ENCODE data around the gene GOLGA6A. TPM values are rescaled to one million over a fixed set of nuclear protein-coding genes. Genes with fewer than 3 reads are reported as not detected.
"Not testable (repeated sequence)": the region's sequence is repeated elsewhere in the genome, so short reads cannot be mapped to it uniquely, and the experiment has no call there.

The GOLGA6A gene
- total RNA-seq, 1 donor from 2014 or later: 0.08 TPM

DNA sequence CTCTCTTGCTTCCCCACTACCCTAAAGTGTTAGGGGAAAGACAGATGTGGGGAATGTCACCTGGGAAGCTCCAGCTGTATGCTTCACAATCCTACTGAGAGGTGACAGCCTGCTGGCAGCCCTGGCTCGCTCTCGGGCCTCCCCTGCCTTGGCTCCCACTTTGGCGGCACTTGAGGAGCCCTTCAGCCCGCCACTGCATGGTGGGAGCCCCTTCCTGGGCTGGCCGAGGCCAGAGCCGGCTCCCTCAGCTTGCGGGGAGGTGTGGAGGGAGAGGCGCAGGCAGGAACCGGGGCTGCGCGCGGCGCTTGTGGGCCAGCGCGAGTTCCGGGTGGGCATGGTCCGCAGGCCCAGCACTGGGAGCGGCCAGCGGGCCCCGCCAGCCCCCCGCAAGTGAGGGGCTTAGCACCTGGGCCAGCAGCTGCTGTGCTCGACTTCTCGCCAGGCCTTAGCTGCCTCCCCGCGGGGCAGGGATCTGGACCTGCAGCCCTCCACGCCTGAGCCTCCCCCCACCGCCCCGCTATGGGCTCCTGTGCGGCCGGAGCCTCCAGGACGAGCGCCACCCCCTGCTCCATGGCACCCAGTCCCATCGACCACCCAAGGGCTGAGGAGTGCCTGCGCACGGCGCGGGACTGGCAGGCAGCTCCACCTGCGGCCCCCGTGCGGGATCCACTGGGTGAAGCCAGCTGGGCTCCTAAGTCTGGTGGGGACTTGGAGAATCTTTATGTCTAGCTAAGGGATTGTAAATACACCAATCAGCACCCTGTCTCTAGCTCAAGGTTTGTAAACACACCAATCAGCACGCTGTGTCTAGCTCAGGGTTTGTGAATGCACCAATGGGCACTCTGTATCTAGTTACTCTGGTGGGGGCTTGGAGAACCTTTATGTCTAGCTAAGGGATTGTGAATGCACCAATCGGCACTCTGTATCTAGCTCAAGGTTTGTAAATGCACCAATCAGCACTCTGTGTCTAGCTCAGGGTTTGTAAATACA, 29.8 kb downstream of the GOLGA6A start:
- ATAC-seq: not testable (repeated sequence)

- no peak for ATAC-seq
These were observed 31.7 kb downstream of the GOLGA6A start for GRCh38 chr15:74050556-74051234.

DNA sequence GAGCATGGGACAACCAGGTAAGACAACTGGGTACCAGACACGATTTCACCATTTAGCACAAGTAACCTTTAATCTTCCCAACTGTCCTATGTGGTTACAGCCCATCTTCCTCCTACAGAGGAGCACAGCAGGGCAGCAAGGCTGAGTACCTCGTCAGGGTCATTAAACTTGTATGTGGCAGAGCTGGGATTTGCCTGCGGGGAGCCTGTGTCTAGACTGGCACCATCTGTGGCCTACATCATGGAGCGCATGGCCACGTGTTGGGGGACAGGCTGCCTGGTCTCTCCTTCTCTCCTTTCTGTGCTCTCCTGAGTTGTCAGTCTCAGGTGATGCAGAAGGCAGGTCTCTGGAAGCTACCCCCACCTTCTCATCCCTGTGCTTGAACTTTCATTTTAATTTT, 32.2 kb downstream of the GOLGA6A start:
- ATAC-seq: no peak

GRCh38 chr15:74046275-74046674, 36.1 kb downstream of the GOLGA6A start:
- no peak for ATAC-seq

GRCh38 chr15:74045636-74046274, 36.6 kb downstream of the GOLGA6A start:
- ATAC-seq: no peak

- ATAC-seq: no peak
These were observed 37.2 kb downstream of the GOLGA6A start for GRCh38 chr15:74045184-74045583.

DNA sequence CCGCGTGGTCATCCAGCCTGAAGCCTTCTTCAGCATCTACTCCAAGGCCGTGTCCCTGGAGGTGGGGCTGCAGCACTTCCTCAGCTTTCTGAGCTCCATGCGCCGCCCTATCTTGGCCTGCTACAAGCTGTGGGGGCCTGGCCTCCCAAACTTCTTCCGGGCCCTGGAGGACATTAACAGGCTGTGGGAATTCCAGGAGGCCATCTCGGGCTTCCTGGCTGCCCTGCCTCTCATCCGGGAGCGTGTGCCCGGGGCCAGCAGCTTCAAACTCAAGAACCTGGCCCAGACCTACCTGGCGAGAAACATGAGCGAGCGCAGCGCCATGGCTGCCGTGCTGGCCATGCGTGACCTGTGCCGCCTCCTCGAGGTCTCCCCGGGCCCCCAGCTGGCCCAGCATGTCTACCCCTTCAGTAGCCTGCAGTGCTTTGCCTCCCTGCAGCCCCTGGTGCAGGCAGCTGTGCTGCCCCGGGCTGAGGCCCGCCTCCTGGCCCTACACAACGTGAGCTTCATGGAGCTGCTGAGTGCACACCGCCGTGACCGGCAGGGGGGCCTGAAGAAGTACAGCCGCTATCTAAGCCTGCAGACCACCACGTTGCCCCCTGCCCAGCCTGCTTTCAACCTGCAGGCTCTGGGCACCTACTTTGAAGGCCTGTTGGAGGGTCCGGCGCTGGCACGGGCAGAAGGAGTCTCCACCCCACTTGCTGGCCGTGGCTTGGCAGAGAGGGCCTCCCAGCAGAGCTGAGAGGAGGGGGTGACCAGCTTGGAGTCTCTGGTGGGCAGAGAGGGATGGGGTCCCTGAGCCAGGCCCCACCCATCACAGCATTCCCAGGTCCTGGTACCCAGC, 37.9 kb downstream of the GOLGA6A start:
- no peak for ATAC-seq

GRCh38 chr15:74043425-74044266, 38.7 kb downstream of the GOLGA6A start:
- ATAC-seq: no peak

GRCh38 chr15:74042603-74043424, 39.5 kb downstream of the GOLGA6A start:
- no peak for ATAC-seq

DNA sequence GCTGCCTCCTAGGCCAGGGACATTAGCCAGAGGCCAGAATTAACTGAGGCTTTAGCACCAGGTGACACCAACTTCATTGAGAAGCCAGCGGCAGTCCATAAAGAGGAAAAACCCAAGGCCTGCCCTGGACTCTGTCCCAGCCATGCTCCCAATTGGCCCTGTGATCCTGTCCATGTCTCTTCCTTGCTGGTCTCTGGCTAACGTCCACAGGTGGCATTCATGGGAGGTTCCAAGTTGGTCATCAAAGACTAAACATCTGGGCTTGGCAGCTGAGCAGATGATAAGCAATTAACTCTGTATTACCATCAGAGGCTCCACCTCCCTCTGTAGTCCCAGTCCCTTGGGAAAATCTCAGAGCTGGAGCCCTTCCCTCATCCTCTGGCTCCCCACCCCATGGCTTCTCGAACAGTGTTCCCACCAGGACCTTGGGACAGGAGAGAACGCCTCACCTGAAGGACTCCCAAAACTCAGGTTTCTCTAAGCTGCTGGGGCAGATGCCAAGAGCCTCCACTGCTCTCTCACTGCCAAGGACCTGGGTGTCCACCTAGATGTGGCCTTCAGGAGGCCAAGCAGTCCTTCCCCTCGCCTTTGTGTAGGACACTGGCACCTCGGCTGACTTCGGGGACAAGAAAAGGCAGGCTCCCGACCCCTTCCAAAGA, 40.4 kb downstream of the GOLGA6A start:
- no peak for ATAC-seq

DNA sequence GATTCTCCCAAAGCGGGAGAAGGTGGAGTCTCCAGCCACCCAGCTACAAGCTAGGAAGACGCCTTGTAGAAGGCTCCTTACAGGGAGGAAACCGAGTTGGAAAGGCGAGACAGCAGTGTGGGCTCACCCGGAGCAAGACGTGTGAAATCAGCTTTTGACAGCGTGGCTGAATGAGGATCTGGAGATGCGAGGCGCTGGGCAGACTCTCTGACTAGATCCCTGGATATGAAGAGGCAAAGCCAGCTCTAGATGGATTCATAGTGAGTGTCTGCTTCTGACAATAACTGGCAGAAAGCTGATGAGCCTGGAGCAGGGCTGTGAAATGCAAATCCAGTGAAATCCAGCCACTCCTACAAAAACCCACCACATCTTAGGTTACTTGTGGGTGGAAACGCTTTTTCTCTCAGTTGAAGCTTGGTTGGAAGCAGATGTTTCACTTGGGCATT, 41.0 kb downstream of the GOLGA6A start:
- ATAC-seq: no peak

- ATAC-seq: no peak
These were observed 42.1 kb downstream of the GOLGA6A start for GRCh38 chr15:74040109-74040850.

DNA sequence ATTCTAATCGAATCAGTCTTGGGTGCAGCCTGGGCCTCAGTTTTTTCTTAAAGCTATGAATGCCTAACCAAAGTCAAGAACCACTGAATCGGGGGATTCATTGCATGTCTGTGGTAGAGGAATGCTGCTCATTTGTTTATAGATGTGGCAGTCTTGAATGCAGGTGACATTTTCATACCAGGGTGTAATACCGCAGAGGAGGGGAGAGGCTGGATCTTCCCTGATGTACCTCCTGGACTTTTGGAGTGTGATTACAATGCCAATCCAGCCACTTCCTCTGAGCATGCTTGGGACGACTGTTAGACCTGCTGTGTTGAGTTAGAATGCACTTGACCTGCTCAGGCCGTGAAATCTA, 42.7 kb downstream of the GOLGA6A start:
- no peak for ATAC-seq

GRCh38 chr15:74038707-74039655, 43.4 kb downstream of the GOLGA6A start:
- no peak for ATAC-seq

- no peak for ATAC-seq
These were observed 44.9 kb downstream of the GOLGA6A start for GRCh38 chr15:74037171-74038117.
